Spleen (tissue), 11 donors: Measurements from ENCODE around the gene TXNDC8. TPM values are rescaled to one million over a fixed set of nuclear protein-coding genes. Genes with fewer than 3 reads are reported as not detected.

Experiments
- DNase-seq: peaks from one replicate; pipeline ENCODE4 v3.0.0-alpha.2; 2020
- H3K27ac ChIP-seq, 8 donors: fragments of 200-600 bp; sonication (generic) in 7 of 8; 1 replicate in 4 of 8; 2 replicates in 4 of 8; pipeline versions ENCODE4 v1.5.0 to v1.8.0; 2016 to 2021; ENCODE audit warnings: inconsistent platforms in 4 of 8, mild to moderate bottlenecking in 4 of 8, moderate library complexity in 1 of 8
- H3K27me3 ChIP-seq, 7 donors: fragments of 200-600 bp; sonication (generic) in 6 of 7; replicated peaks in 1 of 7; 1 replicate in 4 of 7; 2 replicates in 3 of 7; pipeline versions ENCODE4 v1.5.0 to v1.8.0; 2016 to 2021; ENCODE audit warnings: inconsistent platforms in 3 of 7, mild to moderate bottlenecking in 1 of 7
- H3K36me3 ChIP-seq, 6 donors: fragments of 200-600 bp; sonication (generic) in 5 of 6; 1 replicate in 4 of 6; 2 replicates in 2 of 6; pipeline versions ENCODE4 v1.5.0 to v1.8.0; 2016 to 2021; ENCODE audit warnings: inconsistent platforms in 2 of 6
- H3K4me1 ChIP-seq, 6 donors: fragments of 200-600 bp; sonication (generic) in 5 of 6; 1 replicate in 3 of 6; 2 replicates in 3 of 6; pipeline versions ENCODE4 v1.5.0 to v1.8.0; 2016 to 2021; ENCODE audit warnings: inconsistent platforms in 3 of 6
- H3K4me3 ChIP-seq, 8 donors: fragments of 200-600 bp; sonication (generic) in 7 of 8; 1 replicate in 4 of 8; 2 replicates in 4 of 8; pipeline versions ENCODE4 v1.5.0 to v1.8.0; 2016 to 2021; ENCODE audit warnings: inconsistent platforms in 4 of 8, mild to moderate bottlenecking in 4 of 8, moderate library complexity in 2 of 8
- H3K9me3 ChIP-seq, 8 donors: fragments of 200-600 bp; sonication (generic) in 7 of 8; 1 replicate in 4 of 8; 2 replicates in 4 of 8; pipeline versions ENCODE4 v1.5.0 to v1.8.0; 2016 to 2021; ENCODE audit warnings: inconsistent platforms in 4 of 8
- POLR2A ChIP-seq, 3 donors: fragments of 450-650 bp; IDR thresholded peaks; one replicate each; pipeline ENCODE4 v1.5.1; 2017; ENCODE audit warnings: antibody characterized with exemption in 3 of 3, mild to moderate bottlenecking in 1 of 3
- POLR2AphosphoS5 ChIP-seq, 3 donors: sonication (generic); formaldehyde crosslinking; IDR thresholded peaks; one replicate each; pipeline ENCODE4 v1.5.1; 2017; ENCODE audit warnings: antibody characterized with exemption in 3 of 3
- WGBS, 5 donors: extraction: QIAGEN DNeasy Blood & Tissue Kit in 3 of 5; methylation state at CpG; one replicate each; pipeline versions ENCODE4 v1.1.5 to v1.1.7; 2013 to 2018; 5-methylcytosine and 5-hydroxymethylcytosine counted together
- intact Hi-C: fragments of 100-400 bp; cut with DNase I; formaldehyde crosslinking; loops from one replicate; pipeline ENCODE4 v1.15.0; 2023; ENCODE audit warnings: low total_unique reads
- polyA plus RNA-seq, 3 donors: library from polyadenylated mRNA; stranded (reverse); fragments of 200-250 nt; gene quantifications; one replicate each; pipeline ENCODE4 v1.2.1, GENCODE V29; 2013
- total RNA-seq, 7 donors: library from RNA; depleted of rRNA in 3 of 7; stranded (reverse); fragments of >200 nt in 3 of 7; fragmentation: NEBNext Ultra II Directional in 4 of 7; extraction: Animal tissue kit (Norgen Biotek cat#: 25700) in 4 of 7; gene quantifications; one replicate each; pipeline versions ENCODE4 v1.1.0 to v1.2.1, GENCODE V29; 2016 to 2021
- TF ChIP-seq, protein P1 (sequence below), 11 experiments: fragments of 200-600 bp in 7 of 11; fragments of 450-650 bp in 4 of 11; sonication (generic) in 4 of 11; IDR thresholded peaks in 8 of 11; conservative IDR thresholded peaks in 3 of 11; 1 replicate in 7 of 11; 2 replicates in 4 of 11; pipeline versions ENCODE4 v1.4.0 to v1.8.0; 2016 to 2021; ENCODE audit warnings: antibody characterized with exemption in 11 of 11, inconsistent platforms in 4 of 11, mild to moderate bottlenecking in 1 of 11
- donor health status: healthy with polysubstance abuse.
- donor health status: DM: no; HTN: no; CAD: no; lungs with moderate emphysema.
- donor health status: DM: no; HTN: no; CAD: no.
- donor health status: Bipolar disorder and iron deficiency.
- donor health status: healthy.
- donor health status: DM: no; HTN: no; CAD: no.
- donor health status: DM: yes; HTN: yes; CAD: no.

Gene TXNDC8
- total and polyA plus RNA-seq, 10 donors = not detected

DNA sequence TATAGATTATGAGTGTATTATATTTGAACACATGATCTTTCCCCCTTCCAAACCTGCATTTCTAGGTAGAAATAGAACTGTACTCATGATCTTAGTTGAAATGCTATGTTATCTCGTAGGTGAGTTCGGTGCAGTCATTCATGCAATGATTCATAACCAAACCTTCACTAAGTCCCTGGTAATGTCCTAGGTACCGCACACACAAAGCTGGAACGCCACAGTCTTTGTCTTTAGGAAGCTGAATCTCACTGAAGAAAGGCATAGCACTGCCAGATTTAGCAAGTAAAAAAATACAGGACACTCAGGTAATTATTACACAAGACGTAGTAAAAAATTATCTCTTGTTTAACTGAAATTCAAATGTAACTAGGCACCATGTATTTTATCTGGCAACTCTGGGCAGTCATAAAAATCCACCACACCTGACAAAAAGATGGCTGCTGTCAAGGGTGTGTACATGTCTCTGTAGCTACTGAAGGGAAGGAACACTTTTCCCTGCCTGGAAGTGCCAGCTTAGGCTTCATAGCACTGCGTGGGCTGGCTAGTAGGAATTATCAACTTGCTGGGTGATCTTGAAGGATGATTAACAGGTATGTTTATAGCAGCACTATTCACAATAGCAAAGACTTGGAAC is 53.3 kb downstream of the TXNDC8 start:
- TF ChIP-seq, protein P1, sequence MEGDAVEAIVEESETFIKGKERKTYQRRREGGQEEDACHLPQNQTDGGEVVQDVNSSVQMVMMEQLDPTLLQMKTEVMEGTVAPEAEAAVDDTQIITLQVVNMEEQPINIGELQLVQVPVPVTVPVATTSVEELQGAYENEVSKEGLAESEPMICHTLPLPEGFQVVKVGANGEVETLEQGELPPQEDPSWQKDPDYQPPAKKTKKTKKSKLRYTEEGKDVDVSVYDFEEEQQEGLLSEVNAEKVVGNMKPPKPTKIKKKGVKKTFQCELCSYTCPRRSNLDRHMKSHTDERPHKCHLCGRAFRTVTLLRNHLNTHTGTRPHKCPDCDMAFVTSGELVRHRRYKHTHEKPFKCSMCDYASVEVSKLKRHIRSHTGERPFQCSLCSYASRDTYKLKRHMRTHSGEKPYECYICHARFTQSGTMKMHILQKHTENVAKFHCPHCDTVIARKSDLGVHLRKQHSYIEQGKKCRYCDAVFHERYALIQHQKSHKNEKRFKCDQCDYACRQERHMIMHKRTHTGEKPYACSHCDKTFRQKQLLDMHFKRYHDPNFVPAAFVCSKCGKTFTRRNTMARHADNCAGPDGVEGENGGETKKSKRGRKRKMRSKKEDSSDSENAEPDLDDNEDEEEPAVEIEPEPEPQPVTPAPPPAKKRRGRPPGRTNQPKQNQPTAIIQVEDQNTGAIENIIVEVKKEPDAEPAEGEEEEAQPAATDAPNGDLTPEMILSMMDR (IDR thresholded peaks at IDR 0.05 in 8 of 11, conservative IDR thresholded peaks at IDR 0.05 in 3 of 11) = no peak
- TF ChIP-seq POLR2A (IDR thresholded peaks at IDR 0.05) (no peak), POLR2AphosphoS5 (IDR thresholded peaks at IDR 0.05) (no peak)
- peaks cover 0 to 13% (median 0%) of the 10 kb centered on the region in 7 donors for H3K27me3 ChIP-seq
- no peaks in the 10 kb centered on the region for H3K4me1 ChIP-seq
- no peaks in the 10 kb centered on the region for H3K36me3 ChIP-seq
- DNase-seq = no peak
- intact Hi-C loops = no loop called here
- no peak overlapping the region for H3K27ac ChIP-seq
- no peak overlapping the region for H3K4me3 ChIP-seq
- 85 to 94% (median 92%) methylated on average over 6 of the region's 6 CpGs for WGBS, 5 donors
- no peaks in the 10 kb centered on the region for H3K9me3 ChIP-seq

GRCh38 chr9:110283751-110284150 is 53.9 kb downstream of the TXNDC8 start:
- intact Hi-C loops = no loop called here
- TF ChIP-seq, protein P1 (IDR thresholded peaks at IDR 0.05 in 8 of 11, conservative IDR thresholded peaks at IDR 0.05 in 3 of 11) = no peak
- TF ChIP-seq POLR2A (IDR thresholded peaks at IDR 0.05) (no peak), POLR2AphosphoS5 (IDR thresholded peaks at IDR 0.05) (no peak)
- DNase-seq = no peak
- Histone ChIP-seq H3K4me1 (no peaks in the 10 kb centered on the region), H3K4me3 (no peak overlapping the region), H3K36me3 (no peaks in the 10 kb centered on the region), H3K27me3 (peaks cover 0 to 13% (median 0%) of the 10 kb centered on the region in 7 donors), H3K27ac (no peak overlapping the region), H3K9me3 (no peaks in the 10 kb centered on the region)
- 47 to 75% (median 67%) methylated on average over 1 of the region's 1 CpG for WGBS, 5 donors

DNA sequence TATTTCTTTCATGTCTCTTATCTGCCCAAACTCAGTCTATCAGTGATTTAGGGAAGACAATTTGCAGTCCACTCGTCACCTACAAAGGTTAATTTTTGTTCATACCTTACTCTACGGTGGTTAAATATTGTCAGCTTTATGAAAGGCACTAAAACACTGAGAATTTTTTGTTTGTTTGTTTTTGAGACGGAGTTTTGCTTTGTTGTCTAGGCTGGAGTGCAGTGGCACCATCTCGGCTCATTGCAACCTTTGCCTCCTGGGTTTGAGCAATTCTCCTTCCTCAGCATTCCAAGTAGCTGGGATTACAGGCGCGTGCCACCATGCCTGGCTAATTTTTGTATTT is 55.0 kb downstream of the TXNDC8 start:
- H3K27me3 ChIP-seq = peaks cover 0 to 13% (median 0%) of the 10 kb centered on the region in 7 donors
- TF ChIP-seq POLR2AphosphoS5 (IDR thresholded peaks at IDR 0.05) (no peak), POLR2A (IDR thresholded peaks at IDR 0.05) (no peak)
- TF ChIP-seq, protein P1 (IDR thresholded peaks at IDR 0.05 in 8 of 11, conservative IDR thresholded peaks at IDR 0.05 in 3 of 11) = no peak
- H3K4me3 ChIP-seq = no peak overlapping the region
- intact Hi-C loops = no loop called here
- DNase-seq = no peak
- H3K9me3 ChIP-seq = no peaks in the 10 kb centered on the region
- H3K27ac ChIP-seq = no peak overlapping the region
- 84 to 88% (median 86%) methylated on average over 6 of the region's 6 CpGs for WGBS, 5 donors
- no peaks in the 10 kb centered on the region for H3K36me3 ChIP-seq
- H3K4me1 ChIP-seq = no peaks in the 10 kb centered on the region

DNA sequence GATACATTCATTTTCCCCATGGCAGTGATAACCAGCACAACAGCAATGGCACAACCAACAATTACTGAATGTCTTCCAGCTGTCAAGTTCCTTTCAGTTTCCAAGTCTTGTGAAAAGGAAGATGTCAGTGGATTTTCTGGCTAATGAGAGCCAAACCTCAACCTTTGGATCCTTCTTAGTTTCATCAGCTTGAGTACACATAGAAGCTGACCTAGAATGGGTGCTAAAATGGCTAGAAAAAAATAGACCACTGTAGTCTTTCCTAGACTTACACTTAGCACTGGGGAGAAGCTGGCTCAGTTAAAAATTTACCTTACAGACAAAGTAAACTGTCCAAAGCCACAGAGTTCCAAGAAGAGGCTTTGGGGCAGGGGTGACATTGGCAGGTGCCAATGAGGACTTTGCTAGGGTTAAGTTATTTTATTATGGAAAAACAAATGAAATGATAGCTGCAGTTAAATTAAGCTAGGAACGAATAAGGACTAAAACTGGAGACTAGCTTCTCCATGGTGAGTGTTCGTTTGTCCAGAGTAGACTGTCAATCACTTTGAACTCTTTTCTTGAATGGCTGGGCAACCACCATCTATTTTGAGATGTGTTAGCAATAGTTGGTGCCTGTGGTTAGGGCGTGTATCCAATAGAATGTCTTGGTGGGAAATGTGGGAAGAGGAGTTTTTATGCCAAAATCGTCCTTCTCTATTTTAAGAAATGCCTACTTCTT is 55.5 kb downstream of the TXNDC8 start:
- DNase-seq = no peak
- TF ChIP-seq POLR2A (IDR thresholded peaks at IDR 0.05) = no peak
- TF ChIP-seq, protein P1 (IDR thresholded peaks at IDR 0.05 in 8 of 11, conservative IDR thresholded peaks at IDR 0.05 in 3 of 11) = no peak
- TF ChIP-seq POLR2AphosphoS5 (IDR thresholded peaks at IDR 0.05) = no peak
- no peak overlapping the region for H3K27ac ChIP-seq
- WGBS, 5 donors = 39 to 55% (median 44%) methylated on average over 4 of the region's 4 CpGs
- peaks cover 0 to 13% (median 0%) of the 10 kb centered on the region in 7 donors for H3K27me3 ChIP-seq
- H3K4me3 ChIP-seq = no peak overlapping the region
- H3K9me3 ChIP-seq = no peaks in the 10 kb centered on the region
- H3K4me1 ChIP-seq = no peaks in the 10 kb centered on the region
- no peaks in the 10 kb centered on the region for H3K36me3 ChIP-seq
- intact Hi-C loops = no loop called here
